ENCODE measurements around the gene ANP32A. TPM values are rescaled to one million over a fixed set of nuclear protein-coding genes. Genes with fewer than 3 reads are reported as not detected.
"Not testable (repeated sequence)": the region's sequence is repeated elsewhere in the genome, so short reads cannot be mapped to it uniquely, and the experiment has no call there.

Gene ANP32A
- 52.8 TPM for total RNA-seq

- H3K27me3 ChIP-seq (ENCODE audit: insufficient read depth, low read length) = no peaks in the 10 kb centered on the region
- peaks cover 27% of the 10 kb centered on the region for H3K4me1 ChIP-seq (ENCODE audit: insufficient read depth, low read length)
- H3K9me3 ChIP-seq (ENCODE audit: low read depth, low read length) = no peaks in the 10 kb centered on the region
- H3K4me3 ChIP-seq (ENCODE audit: low read length) = peak within 1 kb of the TSS; percentile 97
Observed at GRCh38 chr15:68820295-68821189, at the start of gene ANP32A. Gene ANP32A (minus strand): TSS chr15:68820895. CDS start chr15:68820751, 144 bp downstream.

- H3K9me3 ChIP-seq (ENCODE audit: low read depth, low read length) = no peaks in the 10 kb centered on the region
- no peak overlapping the region for H3K4me3 ChIP-seq (ENCODE audit: low read length)
- H3K27me3 ChIP-seq (ENCODE audit: insufficient read depth, low read length) = no peaks in the 10 kb centered on the region
- no peaks in the 10 kb centered on the region for H3K4me1 ChIP-seq (ENCODE audit: insufficient read depth, low read length)
Observed at GRCh38 chr15:68868296-68868695, 47.6 kb upstream of the ANP32A start.

GRCh38 chr15:68862415-68862814 lies 41.7 kb upstream of the ANP32A start:
- Histone ChIP-seq H3K4me3 (ENCODE audit: low read length) (no peak overlapping the region), H3K27me3 (ENCODE audit: insufficient read depth, low read length) (peaks cover 3% of the 10 kb centered on the region), H3K9me3 (ENCODE audit: low read depth, low read length) (peaks cover 11% of the 10 kb centered on the region), H3K4me1 (ENCODE audit: insufficient read depth, low read length) (no peaks in the 10 kb centered on the region)

- peaks cover 21% of the 10 kb centered on the region for H3K9me3 ChIP-seq (ENCODE audit: low read depth, low read length)
- H3K4me1 ChIP-seq (ENCODE audit: insufficient read depth, low read length); H3K27me3 ChIP-seq (ENCODE audit: insufficient read depth, low read length); H3K4me3 ChIP-seq (ENCODE audit: low read length): not testable (repeated sequence)
Observed at GRCh38 chr15:68858666-68859065, 38.0 kb upstream of the ANP32A start.

GRCh38 chr15:68857443-68857842 lies 36.7 kb upstream of the ANP32A start:
- H3K4me1 ChIP-seq (ENCODE audit: insufficient read depth, low read length); H3K27me3 ChIP-seq (ENCODE audit: insufficient read depth, low read length); H3K4me3 ChIP-seq (ENCODE audit: low read length): not testable (repeated sequence)
- H3K9me3 ChIP-seq (ENCODE audit: low read depth, low read length) = peaks cover 21% of the 10 kb centered on the region

- H3K27me3 ChIP-seq (ENCODE audit: insufficient read depth, low read length) = no peaks in the 10 kb centered on the region
- no peaks in the 10 kb centered on the region for H3K4me1 ChIP-seq (ENCODE audit: insufficient read depth, low read length)
- H3K4me3 ChIP-seq (ENCODE audit: low read length) = no peak overlapping the region
Observed at GRCh38 chr15:68852461-68852860, 31.8 kb upstream of the ANP32A start.

GRCh38 chr15:68851971-68852370 lies 31.3 kb upstream of the ANP32A start:
- H3K9me3 ChIP-seq (ENCODE audit: low read depth, low read length) = peaks cover 5% of the 10 kb centered on the region
- no peak overlapping the region for H3K4me3 ChIP-seq (ENCODE audit: low read length)
- H3K27me3 ChIP-seq (ENCODE audit: insufficient read depth, low read length) = no peaks in the 10 kb centered on the region
- H3K4me1 ChIP-seq (ENCODE audit: insufficient read depth, low read length) = no peaks in the 10 kb centered on the region

More at GRCh38 chr15:68852461-68852860, 31.8 kb upstream of the ANP32A start:
- peaks cover 10% of the 10 kb centered on the region for H3K9me3 ChIP-seq (ENCODE audit: low read depth, low read length)

GRCh38 chr15:68849497-68849896 lies 28.8 kb upstream of the ANP32A start:
- H3K27me3 ChIP-seq (ENCODE audit: insufficient read depth, low read length) = peaks cover 15% of the 10 kb centered on the region
- H3K9me3 ChIP-seq (ENCODE audit: low read depth, low read length) = no peaks in the 10 kb centered on the region
- no peak overlapping the region for H3K4me3 ChIP-seq (ENCODE audit: low read length)
- H3K4me1 ChIP-seq (ENCODE audit: insufficient read depth, low read length) = no peaks in the 10 kb centered on the region

- Histone ChIP-seq H3K4me3 (ENCODE audit: low read length) (no peak overlapping the region), H3K9me3 (ENCODE audit: low read depth, low read length) (no peaks in the 10 kb centered on the region), H3K27me3 (ENCODE audit: insufficient read depth, low read length) (peaks cover 41% of the 10 kb centered on the region), H3K4me1 (ENCODE audit: insufficient read depth, low read length) (peaks cover 7% of the 10 kb centered on the region)
Observed at GRCh38 chr15:68846851-68847439, 26.2 kb upstream of the ANP32A start.

- peaks cover 59% of the 10 kb centered on the region for H3K27me3 ChIP-seq (ENCODE audit: insufficient read depth, low read length)
- H3K4me1 ChIP-seq (ENCODE audit: insufficient read depth, low read length) = peaks cover 7% of the 10 kb centered on the region
- H3K9me3 ChIP-seq (ENCODE audit: low read depth, low read length) = no peaks in the 10 kb centered on the region
Observed at GRCh38 chr15:68844856-68845550, 24.3 kb upstream of the ANP32A start.

GRCh38 chr15:68843425-68844311 lies 23.0 kb upstream of the ANP32A start:
- Histone ChIP-seq H3K9me3 (ENCODE audit: low read depth, low read length) (no peaks in the 10 kb centered on the region), H3K4me1 (ENCODE audit: insufficient read depth, low read length) (peaks cover 7% of the 10 kb centered on the region), H3K27me3 (ENCODE audit: insufficient read depth, low read length) (peaks cover 72% of the 10 kb centered on the region), H3K4me3 (ENCODE audit: low read length) (no peak overlapping the region)

More at GRCh38 chr15:68844856-68845550, 24.3 kb upstream of the ANP32A start:
- no peak overlapping the region for H3K4me3 ChIP-seq (ENCODE audit: low read length)

GRCh38 chr15:68842958-68843357 lies 22.3 kb upstream of the ANP32A start:
- Histone ChIP-seq H3K4me1 (ENCODE audit: insufficient read depth, low read length) (peaks cover 7% of the 10 kb centered on the region), H3K27me3 (ENCODE audit: insufficient read depth, low read length) (peaks cover 78% of the 10 kb centered on the region)

GRCh38 chr15:68834346-68834745 lies 13.7 kb upstream of the ANP32A start:
- Histone ChIP-seq H3K27me3 (ENCODE audit: insufficient read depth, low read length) (peaks cover 19% of the 10 kb centered on the region), H3K4me1 (ENCODE audit: insufficient read depth, low read length) (peaks cover 12% of the 10 kb centered on the region), H3K9me3 (ENCODE audit: low read depth, low read length) (peaks cover 13% of the 10 kb centered on the region), H3K4me3 (ENCODE audit: low read length) (no peak overlapping the region)

More at GRCh38 chr15:68842958-68843357, 22.3 kb upstream of the ANP32A start:
- H3K4me3 ChIP-seq (ENCODE audit: low read length) = no peak overlapping the region
- peaks cover under 1% of the 10 kb centered on the region for H3K9me3 ChIP-seq (ENCODE audit: low read depth, low read length)

- Histone ChIP-seq H3K27me3 (ENCODE audit: insufficient read depth, low read length) (peaks cover 14% of the 10 kb centered on the region), H3K4me1 (ENCODE audit: insufficient read depth, low read length) (peaks cover 15% of the 10 kb centered on the region), H3K4me3 (ENCODE audit: low read length) (no peak overlapping the region), H3K9me3 (ENCODE audit: low read depth, low read length) (peaks cover 13% of the 10 kb centered on the region)
Observed at GRCh38 chr15:68833700-68834331, 13.1 kb upstream of the ANP32A start.
